Smooth muscle cell (in vitro differentiated cells): ENCODE measurements around the gene PPP1R13L. TPM values are rescaled to one million over a fixed set of nuclear protein-coding genes. Genes with fewer than 3 reads are reported as not detected.

Source experiments
- DNase-seq: peaks from one replicate; lab custom pipeline; 2025; ENCODE audit not compliant: unreplicated experiment; lab: John Stamatoyannopoulos, UW
- H2AFZ ChIP-seq: fragments of 200-600 bp; sonication (generic); 2 replicates; pipeline ENCODE4 v1.6.0; 2016; ENCODE audit warnings: antibody characterized with exemption, low read depth, mild to moderate bottlenecking
- H3F3A ChIP-seq: fragments of 200-600 bp; sonication (generic); 2 replicates; pipeline ENCODE4 v1.6.0; 2017; ENCODE audit warnings: antibody characterized with exemption, low read depth
- H3K27ac ChIP-seq: fragments of 200-600 bp; sonication (generic); 2 replicates; pipeline ENCODE4 v1.5.1; 2016; ENCODE audit warnings: low read depth, mild to moderate bottlenecking
- H3K27me3 ChIP-seq: fragments of 200-600 bp; sonication (generic); 2 replicates; pipeline ENCODE4 v1.6.1; 2016; ENCODE audit warnings: low read depth, mild to moderate bottlenecking
- H3K36me3 ChIP-seq: fragments of 200-600 bp; sonication (generic); 2 replicates; pipeline ENCODE4 v1.5.1; 2016; ENCODE audit warnings: low read depth
- H3K4me1 ChIP-seq: fragments of 200-600 bp; sonication (generic); 2 replicates; pipeline ENCODE4 v1.5.1; 2016; ENCODE audit warnings: low read depth
- H3K4me2 ChIP-seq: fragments of 200-600 bp; sonication (generic); 2 replicates; pipeline ENCODE4 v1.6.0; 2016; ENCODE audit warnings: mild to moderate bottlenecking
- H3K4me3 ChIP-seq: fragments of 200-600 bp; sonication (generic); 2 replicates; pipeline ENCODE4 v1.5.1; 2016; ENCODE audit warnings: mild to moderate bottlenecking
- H3K79me2 ChIP-seq: fragments of 200-600 bp; sonication (generic); 2 replicates; pipeline ENCODE4 v1.6.0; 2016; ENCODE audit warnings: low read depth, mild to moderate bottlenecking
- H3K9ac ChIP-seq: fragments of 200-600 bp; sonication (generic); 2 replicates; pipeline ENCODE4 v1.6.0; 2016; ENCODE audit warnings: low read depth
- H3K9me3 ChIP-seq: fragments of 200-600 bp; sonication (generic); replicated peaks from 2 replicates; pipeline ENCODE4 v1.5.1; 2016; ENCODE audit warnings: low read depth
- H4K20me1 ChIP-seq: fragments of 200-600 bp; sonication (generic); 2 replicates; pipeline ENCODE4 v1.6.0; 2016; ENCODE audit warnings: low read depth
- WGBS: methylation state at CpG from one replicate; pipeline ENCODE4 v1.1.7; 2016; ENCODE audit warnings: low lambda C conversion rate; 5-methylcytosine and 5-hydroxymethylcytosine counted together
- microRNA-seq: library from miRNA; unstranded; fragments of <30 nt; microRNA quantifications from one replicate; pipeline ENCODE4, GENCODE V29; 2016; ENCODE audit warnings: borderline number of aligned reads
- polyA plus RNA-seq: library from polyadenylated mRNA; unstranded; fragments of >200 nt; fragmentation: Nextera tagmentation; extraction: Ambion mirVana; gene quantifications from 2 replicates; pipeline ENCODE4 v1.2.1, GENCODE V29; 2016
- small RNA-seq: library from RNA; depleted of rRNA; stranded (forward); fragments of <200 nt; gene quantifications from one replicate; pipeline ENCODE3, GENCODE V24; 2014
- total RNA-seq: library from RNA; depleted of rRNA; stranded (reverse); fragments of >200 nt; gene quantifications from 2 replicates; pipeline ENCODE4 v1.2.3, GENCODE V29; 2014
- TF ChIP-seq, protein P1 (sequence below): fragments of 200-600 bp; sonication (generic); IDR thresholded peaks from 2 replicates; pipeline ENCODE4 v1.5.1; 2017; ENCODE audit warnings: borderline replicate concordance, mild to moderate bottlenecking, antibody characterized with exemption; ENCODE audit not compliant: insufficient read depth, poor library complexity, severe bottlenecking

PPP1R13L gene
- total and polyA plus RNA-seq, 2 experiments from 2014 or later = 28.1 to 66.4 TPM

DNA sequence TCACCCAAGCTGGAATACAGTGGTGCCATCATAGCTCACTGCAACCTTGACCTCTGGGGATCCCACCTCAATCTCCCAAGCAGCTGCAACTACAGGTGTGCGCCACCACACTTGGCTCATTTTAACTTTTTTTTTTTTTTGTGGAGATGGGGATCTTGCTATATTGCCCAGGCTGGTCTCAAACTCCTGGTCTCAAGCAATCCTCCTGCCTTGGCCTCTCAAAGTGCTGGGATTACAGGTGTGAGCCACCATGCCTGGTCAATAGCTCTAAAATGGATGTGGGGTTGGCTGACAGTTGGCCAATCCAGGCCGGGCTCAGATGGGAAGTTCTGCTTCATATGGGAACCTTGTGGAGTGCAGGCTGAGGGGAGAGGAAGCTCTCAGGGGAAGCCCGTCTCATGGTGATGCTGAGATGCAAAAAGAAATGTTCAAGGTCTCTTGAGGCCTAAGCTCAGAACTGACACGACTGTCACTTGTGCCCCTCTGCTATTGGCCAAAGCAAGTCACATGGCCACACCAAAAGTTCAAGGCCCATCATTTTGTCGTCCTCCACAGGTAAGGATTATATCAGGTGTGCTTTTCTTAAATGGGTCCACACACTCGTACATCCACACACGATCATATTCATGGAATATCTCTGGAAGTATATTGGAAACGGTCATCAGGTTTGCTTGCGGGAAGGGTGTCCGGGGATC, 71.1 kb downstream of the PPP1R13L start:
- H3F3A ChIP-seq = no peaks in the 10 kb centered on the region
- H3K27me3 ChIP-seq = no peaks in the 10 kb centered on the region
- H3K36me3 ChIP-seq = no peaks in the 10 kb centered on the region
- no peak overlapping the region for H2AFZ ChIP-seq
- WGBS = 92% methylated on average over 10 of the region's 10 CpGs
- H3K9me3 ChIP-seq = no peaks in the 10 kb centered on the region
- TF ChIP-seq, protein P1, sequence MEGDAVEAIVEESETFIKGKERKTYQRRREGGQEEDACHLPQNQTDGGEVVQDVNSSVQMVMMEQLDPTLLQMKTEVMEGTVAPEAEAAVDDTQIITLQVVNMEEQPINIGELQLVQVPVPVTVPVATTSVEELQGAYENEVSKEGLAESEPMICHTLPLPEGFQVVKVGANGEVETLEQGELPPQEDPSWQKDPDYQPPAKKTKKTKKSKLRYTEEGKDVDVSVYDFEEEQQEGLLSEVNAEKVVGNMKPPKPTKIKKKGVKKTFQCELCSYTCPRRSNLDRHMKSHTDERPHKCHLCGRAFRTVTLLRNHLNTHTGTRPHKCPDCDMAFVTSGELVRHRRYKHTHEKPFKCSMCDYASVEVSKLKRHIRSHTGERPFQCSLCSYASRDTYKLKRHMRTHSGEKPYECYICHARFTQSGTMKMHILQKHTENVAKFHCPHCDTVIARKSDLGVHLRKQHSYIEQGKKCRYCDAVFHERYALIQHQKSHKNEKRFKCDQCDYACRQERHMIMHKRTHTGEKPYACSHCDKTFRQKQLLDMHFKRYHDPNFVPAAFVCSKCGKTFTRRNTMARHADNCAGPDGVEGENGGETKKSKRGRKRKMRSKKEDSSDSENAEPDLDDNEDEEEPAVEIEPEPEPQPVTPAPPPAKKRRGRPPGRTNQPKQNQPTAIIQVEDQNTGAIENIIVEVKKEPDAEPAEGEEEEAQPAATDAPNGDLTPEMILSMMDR = no peak
- H3K4me3 ChIP-seq = no peak overlapping the region
- no peak overlapping the region for H3K4me2 ChIP-seq
- no peaks in the 10 kb centered on the region for H3K4me1 ChIP-seq
- H3K27ac ChIP-seq = no peak overlapping the region
- no peak overlapping the region for H3K9ac ChIP-seq
- no peaks in the 10 kb centered on the region for H3K79me2 ChIP-seq
- no peaks in the 10 kb centered on the region for H4K20me1 ChIP-seq
- no peak for DNase-seq

DNA sequence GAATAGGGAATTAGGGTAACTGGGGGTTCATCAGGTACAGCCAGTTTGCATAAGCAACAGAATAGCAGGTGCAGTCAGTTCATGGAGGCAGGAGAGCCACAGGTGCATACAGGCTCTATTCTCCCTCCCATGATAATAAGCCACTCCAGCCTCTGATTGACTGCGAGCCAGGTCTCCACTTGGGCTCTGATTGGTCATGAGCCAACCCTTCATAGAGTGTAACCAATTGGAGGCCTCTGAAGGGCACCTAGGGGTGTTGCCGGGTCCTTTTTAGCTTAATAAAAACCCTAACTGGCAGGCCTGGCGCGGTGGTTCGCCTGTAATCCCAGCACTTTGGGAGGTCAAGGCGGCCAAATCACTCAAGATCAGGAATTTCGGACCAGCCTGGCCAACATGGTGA, 73.5 kb downstream of the PPP1R13L start:
- Histone ChIP-seq H4K20me1 (no peaks in the 10 kb centered on the region), H3K79me2 (no peaks in the 10 kb centered on the region), H3K27ac (no peak overlapping the region), H3K9ac (no peak overlapping the region), H3K4me3 (no peak overlapping the region), H3K27me3 (no peaks in the 10 kb centered on the region), H2AFZ (no peak overlapping the region), H3K4me1 (no peaks in the 10 kb centered on the region), H3K4me2 (no peak overlapping the region), H3K9me3 (no peaks in the 10 kb centered on the region), H3K36me3 (no peaks in the 10 kb centered on the region), H3F3A (no peaks in the 10 kb centered on the region)
- WGBS = 85% methylated on average over 7 of the region's 7 CpGs
- no peak for DNase-seq
- TF ChIP-seq, protein P1 = no peak

Small RNAs within 50 kb of the gene (microRNA-seq; reads per million reads assigned to microRNA genes)
- not detected for gene MIR6088

Small RNAs within 50 kb of the gene (small RNA-seq; reads per million reads assigned to genes)
- not detected for gene MIR6088

Other genes with a start within 250 kb of the PPP1R13L start
- 1.1 and 1.6 TPM in 2 replicates for gene NKPD1, start 244.1 kb downstream of the PPP1R13L start, total RNA-seq
- 0.13 and 1.1 TPM in 2 replicates for gene NKPD1, start 244.1 kb downstream of the PPP1R13L start, polyA plus RNA-seq
- gene TRAPPC6A, start 226.8 kb downstream of the PPP1R13L start, total RNA-seq = 6.0 and 10.2 TPM in 2 replicates
- 31.0 and 32.2 TPM in 2 replicates for gene TRAPPC6A, start 226.8 kb downstream of the PPP1R13L start, polyA plus RNA-seq
- gene BLOC1S3, start 226.3 kb downstream of the PPP1R13L start, total RNA-seq = 3.5 and 5.5 TPM in 2 replicates
- gene BLOC1S3, start 226.3 kb downstream of the PPP1R13L start, polyA plus RNA-seq = 7.7 and 14.5 TPM in 2 replicates
- 0.76 and 1.8 TPM in 2 replicates for gene EXOC3L2, start 159.7 kb downstream of the PPP1R13L start, total RNA-seq
- gene EXOC3L2, start 159.7 kb downstream of the PPP1R13L start, polyA plus RNA-seq = 6.0 and 7.5 TPM in 2 replicates
- gene MARK4, start 153.8 kb downstream of the PPP1R13L start, total RNA-seq = 20.0 and 23.0 TPM in 2 replicates
- 15.6 and 21.9 TPM in 2 replicates for gene MARK4, start 153.8 kb downstream of the PPP1R13L start, polyA plus RNA-seq
- gene CKM, start 82.2 kb downstream of the PPP1R13L start, total RNA-seq = not detected in 2 replicates
- gene CKM, start 82.2 kb downstream of the PPP1R13L start, polyA plus RNA-seq = 0.31 TPM in 1 of 2 replicates, not detected in the other
- gene KLC3, start 64.3 kb downstream of the PPP1R13L start, total RNA-seq = 2.6 and 6.3 TPM in 2 replicates
- 4.8 and 11.2 TPM in 2 replicates for gene KLC3, start 64.3 kb downstream of the PPP1R13L start, polyA plus RNA-seq
- gene ERCC2, start 34.5 kb downstream of the PPP1R13L start, total RNA-seq = 12.8 and 13.4 TPM in 2 replicates
- gene ERCC2, start 34.5 kb downstream of the PPP1R13L start, polyA plus RNA-seq = 5.7 and 14.6 TPM in 2 replicates
- 1.4 and 1.6 TPM in 2 replicates for gene POLR1G, start 1.6 kb upstream of the PPP1R13L start, total RNA-seq
- 2.7 and 3.9 TPM in 2 replicates for gene POLR1G, start 1.6 kb upstream of the PPP1R13L start, polyA plus RNA-seq
- 60.8 and 72.6 TPM in 2 replicates for gene ERCC1, start 18.8 kb upstream of the PPP1R13L start, total RNA-seq
- gene ERCC1, start 18.8 kb upstream of the PPP1R13L start, polyA plus RNA-seq = 81.5 and 90.4 TPM in 2 replicates
- gene FOSB, start 62.9 kb upstream of the PPP1R13L start, total RNA-seq = 171 and 186 TPM in 2 replicates
- gene FOSB, start 62.9 kb upstream of the PPP1R13L start, polyA plus RNA-seq = 178 and 299 TPM in 2 replicates
- 6.3 and 20.5 TPM in 2 replicates for gene RTN2, start 92.0 kb upstream of the PPP1R13L start, total RNA-seq
- gene RTN2, start 92.0 kb upstream of the PPP1R13L start, polyA plus RNA-seq = 24.4 and 28.0 TPM in 2 replicates
- gene PPM1N, start 93.4 kb upstream of the PPP1R13L start, total RNA-seq = 0.58 TPM in 1 of 2 replicates, not detected in the other
- 0.16 and 1.3 TPM in 2 replicates for gene PPM1N, start 93.4 kb upstream of the PPP1R13L start, polyA plus RNA-seq
- gene VASP, start 102.4 kb upstream of the PPP1R13L start, total RNA-seq = 75.8 and 83.8 TPM in 2 replicates
- 73.6 and 107 TPM in 2 replicates for gene VASP, start 102.4 kb upstream of the PPP1R13L start, polyA plus RNA-seq
- 6.2 and 8.8 TPM in 2 replicates for gene OPA3, start 179.7 kb upstream of the PPP1R13L start, total RNA-seq
- gene OPA3, start 179.7 kb upstream of the PPP1R13L start, polyA plus RNA-seq = 10.3 and 13.3 TPM in 2 replicates
- gene GPR4, start 197.1 kb upstream of the PPP1R13L start, total RNA-seq = not detected in 2 replicates
- 0.31 TPM in 1 of 2 replicates, not detected in the other for gene GPR4, start 197.1 kb upstream of the PPP1R13L start, polyA plus RNA-seq
- 7.7 and 15.6 TPM in 2 replicates for gene EML2, start 234.3 kb upstream of the PPP1R13L start, total RNA-seq
- 19.0 and 20.8 TPM in 2 replicates for gene EML2, start 234.3 kb upstream of the PPP1R13L start, polyA plus RNA-seq